HG02870 (cell line): ENCODE results near the gene PHKA2.
A peak's percentile ranks its signal among the peaks of the same experiment; 100 is the strongest.
"Not testable (repeated sequence)": the region's sequence is repeated elsewhere in the genome, so short reads cannot be mapped to it uniquely, and the experiment has no call there.

ENCODE experiments used
- ATAC-seq: cut with Tn5 transposase; IDR thresholded peaks from one replicate; pipeline ENCODE4 v1.9.1; 2021; ENCODE audit warnings: mild to moderate bottlenecking, moderate library complexity; ENCODE audit not compliant: unreplicated experiment

PHKA2 gene

GRCh38 chrX:18983666-18984380, at the start of gene PHKA2:
TSS of gene PHKA2 (minus strand) at chrX:18984114. CDS start at chrX:18983932, 182 bp downstream.
- ATAC-seq = peak; percentile 40

DNA sequence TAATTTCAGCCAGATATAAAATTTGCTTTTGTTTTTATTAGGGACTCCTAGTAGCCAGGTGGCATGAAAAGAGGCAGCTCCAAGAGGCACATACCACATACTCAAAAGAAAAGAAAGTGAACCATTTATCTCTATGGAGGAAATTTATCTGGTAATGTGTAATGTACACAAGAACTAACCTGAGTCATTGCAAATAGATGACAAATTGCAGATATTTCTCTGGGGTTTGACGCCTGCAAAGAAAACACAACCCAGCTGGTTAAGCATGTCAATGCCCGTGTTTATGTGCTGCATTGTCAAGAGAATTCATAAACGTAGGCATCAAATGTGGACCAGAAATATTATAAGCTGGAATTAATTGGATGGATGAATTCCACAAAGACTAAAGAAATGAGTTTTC, 46.9 kb upstream of the PHKA2 start:
- no peak for ATAC-seq

DNA sequence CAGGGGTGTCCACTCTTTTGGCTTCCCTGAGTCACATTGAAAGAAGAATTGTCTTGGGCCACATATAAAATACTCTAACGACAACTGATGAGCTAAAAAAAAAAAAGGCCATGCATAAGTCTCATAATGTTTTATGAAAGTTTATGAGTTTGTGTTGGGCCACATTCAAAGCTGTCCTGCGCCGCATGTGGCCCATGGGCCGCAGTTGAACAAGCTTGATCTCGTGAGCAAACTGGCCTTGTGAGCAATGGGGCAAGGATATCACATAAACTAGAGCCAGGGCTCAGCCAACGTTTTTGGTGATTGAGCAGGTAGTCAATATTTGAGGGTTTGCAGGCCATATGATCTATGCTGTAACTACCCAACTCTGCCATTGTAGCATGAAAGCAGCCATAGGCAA, 44.6 kb upstream of the PHKA2 start:
- ATAC-seq = no peak

- ATAC-seq = no peak
Observed at GRCh38 chrX:19024366-19024765, 40.5 kb upstream of the PHKA2 start.

DNA sequence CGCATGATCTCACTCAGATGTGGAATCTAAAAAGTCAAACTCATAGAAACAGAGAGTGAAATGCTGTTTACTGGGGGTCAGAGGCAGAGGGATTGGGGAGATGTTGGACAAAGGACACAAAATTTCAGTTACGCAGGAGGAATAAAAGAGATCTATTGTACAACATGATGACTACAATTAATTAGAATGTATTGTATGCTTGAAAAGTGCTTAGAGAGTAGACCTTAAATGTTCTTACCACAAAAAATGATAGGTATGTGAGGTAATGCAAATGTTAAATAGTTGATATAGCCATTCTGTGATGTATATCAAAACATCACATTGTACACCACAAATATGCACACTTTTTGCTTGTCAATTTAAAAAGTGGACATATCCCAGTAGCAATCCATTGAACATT, 36.1 kb upstream of the PHKA2 start:
- no peak for ATAC-seq

- no peak for ATAC-seq
Observed at GRCh38 chrX:19017271-19017670, 33.4 kb upstream of the PHKA2 start.

DNA sequence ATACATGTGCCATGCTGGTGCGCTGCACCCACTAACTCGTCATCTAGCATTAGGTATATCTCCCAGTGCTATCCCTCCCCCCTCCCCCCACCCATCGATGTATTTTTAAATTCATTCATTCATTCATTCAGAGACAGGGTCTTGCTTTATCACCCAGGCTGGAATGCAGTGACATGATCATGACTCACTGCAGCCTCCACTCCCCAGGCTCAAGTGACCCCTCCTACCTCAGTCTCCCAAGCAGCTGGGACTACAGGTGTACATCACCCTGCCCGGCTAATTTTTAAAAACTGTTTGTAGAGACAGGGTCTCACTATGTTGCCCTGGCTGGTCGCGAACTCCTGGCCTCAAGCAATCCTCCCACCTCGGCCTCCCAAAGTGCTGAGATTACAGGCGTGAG, 32.7 kb upstream of the PHKA2 start:
- not testable (repeated sequence) for ATAC-seq

DNA sequence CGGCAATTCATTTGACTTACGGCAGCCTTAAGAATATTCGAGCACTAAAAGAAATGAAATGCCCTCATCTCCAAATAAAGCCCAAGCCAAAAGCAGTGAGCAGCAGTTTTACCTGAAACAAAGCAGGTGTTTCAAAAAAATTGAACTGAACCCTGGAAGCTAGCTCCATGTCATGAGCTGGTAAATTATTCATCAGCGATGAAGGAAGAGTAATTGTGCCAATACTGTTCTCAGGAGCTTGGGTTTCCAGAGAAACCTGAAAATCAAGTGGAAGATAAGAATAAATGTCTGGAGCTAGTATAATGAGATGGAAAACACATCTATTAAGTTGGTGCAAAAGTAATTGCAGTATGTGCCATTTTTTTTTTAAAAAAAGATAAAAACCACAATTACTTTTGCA, 24.0 kb upstream of the PHKA2 start:
- no peak for ATAC-seq

DNA sequence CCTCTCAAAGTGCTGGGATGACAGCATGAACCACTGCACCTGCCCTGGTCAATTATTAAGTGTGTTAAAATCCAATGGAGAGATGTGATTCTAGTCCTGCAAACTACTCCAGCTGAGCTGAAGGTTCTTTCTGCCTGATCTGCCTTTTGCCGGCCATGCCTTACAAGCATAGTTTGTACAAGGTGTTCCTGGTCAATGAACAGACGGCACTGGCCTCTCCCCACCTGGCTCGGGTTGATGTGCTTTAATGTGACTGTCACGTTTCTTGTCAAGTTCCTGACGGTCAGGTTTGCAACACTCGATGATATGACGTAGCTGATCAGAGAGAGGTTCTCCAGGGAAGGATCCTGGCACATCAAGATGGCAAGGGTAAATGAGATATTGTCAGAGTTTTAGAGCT, 23.1 kb upstream of the PHKA2 start:
- ATAC-seq = no peak

GRCh38 chrX:19005909-19006308, 22.0 kb upstream of the PHKA2 start:
- ATAC-seq = no peak

DNA sequence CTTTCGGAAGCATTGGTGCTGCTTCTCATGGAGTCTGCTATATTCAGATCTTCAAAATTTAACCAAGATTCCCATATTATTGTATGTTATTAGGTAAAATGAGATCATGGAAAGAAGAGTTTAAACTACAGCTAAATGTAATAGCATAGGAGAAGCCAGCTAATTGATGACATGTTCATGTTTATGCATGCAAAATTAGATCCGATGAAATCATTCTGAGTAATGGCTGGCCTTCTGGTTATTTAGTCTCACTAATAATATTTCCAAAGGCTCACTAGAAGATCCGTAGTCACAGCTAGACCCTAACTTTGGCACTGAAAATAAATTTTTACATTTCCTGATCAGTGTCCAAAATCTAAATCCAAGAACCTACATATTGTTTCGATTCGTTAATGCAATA, 19.8 kb upstream of the PHKA2 start:
- no peak for ATAC-seq

- no peak for ATAC-seq
Observed at GRCh38 chrX:18998653-18999052, 14.7 kb upstream of the PHKA2 start.

GRCh38 chrX:18997916-18998315, 14.0 kb upstream of the PHKA2 start:
- no peak for ATAC-seq

DNA sequence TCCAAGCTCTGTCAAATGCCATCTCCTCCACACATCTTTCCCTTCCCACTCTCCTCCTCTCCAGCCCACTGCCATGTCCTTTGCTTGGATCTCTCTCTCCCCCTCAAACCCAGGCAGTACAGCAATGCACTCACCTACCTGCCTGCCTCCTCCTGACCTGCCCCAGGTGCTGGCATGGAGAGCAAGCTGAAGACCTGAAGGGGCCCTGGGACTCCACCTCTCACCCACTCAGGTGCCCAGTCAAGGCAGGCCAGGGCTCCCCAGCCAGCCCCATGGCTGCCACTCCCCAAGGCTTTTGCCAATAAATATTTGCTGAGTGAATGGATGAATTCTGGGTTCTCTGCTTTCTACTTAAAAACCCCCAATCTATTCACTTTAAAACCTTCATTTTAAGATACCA, 12.6 kb upstream of the PHKA2 start:
- no peak for ATAC-seq

GRCh38 chrX:18995221-18995620, 11.3 kb upstream of the PHKA2 start:
- ATAC-seq = no peak

GRCh38 chrX:18994713-18995112, 10.8 kb upstream of the PHKA2 start:
- ATAC-seq = no peak

DNA sequence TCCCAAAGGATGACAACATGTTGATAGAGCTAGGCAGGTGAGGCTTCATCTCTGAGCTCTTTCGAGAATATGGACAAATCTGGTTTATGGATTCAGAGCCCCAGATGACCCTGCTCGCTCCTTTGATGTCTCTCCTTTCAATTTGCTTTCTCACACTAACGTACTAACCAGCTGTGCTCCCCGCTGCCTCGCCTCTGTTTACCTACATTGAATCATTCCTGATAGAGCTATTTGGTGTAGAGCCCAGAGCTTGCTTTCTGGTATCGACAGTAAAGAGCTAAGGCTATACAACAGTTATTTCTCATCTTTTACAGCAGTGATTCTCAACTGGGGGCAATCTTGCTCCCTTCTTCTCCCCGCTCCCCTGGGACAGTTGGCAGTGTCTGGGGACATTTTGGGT, 8.9 kb upstream of the PHKA2 start:
- ATAC-seq = no peak

- ATAC-seq = no peak
Observed at GRCh38 chrX:18985186-18985435, 1.2 kb upstream of the PHKA2 start.

- peak; percentile 77 for ATAC-seq
Observed at GRCh38 chrX:18984381-18985185, 669 bp upstream of the PHKA2 start.

DNA sequence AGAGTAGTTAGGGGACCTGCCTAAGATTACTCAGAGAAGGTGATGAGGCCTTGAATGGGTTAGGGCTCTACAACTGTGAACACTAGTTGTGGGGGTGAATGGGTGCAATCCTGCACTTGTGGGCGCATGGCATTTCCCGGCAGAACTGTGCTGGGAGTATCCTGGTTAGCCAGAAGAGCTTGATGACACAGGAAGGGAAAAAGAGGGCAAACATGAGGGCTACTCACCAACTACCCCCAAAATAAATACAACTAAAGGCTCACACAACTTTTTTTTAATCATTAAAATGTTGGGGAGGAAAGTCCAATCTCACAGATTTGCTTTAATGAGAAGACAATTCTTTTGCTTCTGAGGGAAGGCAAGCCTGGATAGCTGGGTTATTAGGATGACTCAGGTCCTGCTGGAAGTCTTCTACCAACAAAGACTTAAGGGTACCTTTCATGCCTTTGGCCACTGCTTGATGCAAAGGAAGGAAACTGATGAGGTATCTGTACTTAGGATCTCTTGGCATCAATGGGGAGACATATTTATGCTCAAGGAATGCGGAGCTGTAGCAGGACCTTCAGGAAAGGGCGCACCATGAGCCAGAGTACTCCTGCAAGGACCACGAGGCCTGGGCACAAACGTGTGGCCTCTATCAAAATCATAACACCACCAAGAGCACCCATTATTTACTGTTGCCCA, 2.6 kb downstream of the PHKA2 start:
- no peak for ATAC-seq

DNA sequence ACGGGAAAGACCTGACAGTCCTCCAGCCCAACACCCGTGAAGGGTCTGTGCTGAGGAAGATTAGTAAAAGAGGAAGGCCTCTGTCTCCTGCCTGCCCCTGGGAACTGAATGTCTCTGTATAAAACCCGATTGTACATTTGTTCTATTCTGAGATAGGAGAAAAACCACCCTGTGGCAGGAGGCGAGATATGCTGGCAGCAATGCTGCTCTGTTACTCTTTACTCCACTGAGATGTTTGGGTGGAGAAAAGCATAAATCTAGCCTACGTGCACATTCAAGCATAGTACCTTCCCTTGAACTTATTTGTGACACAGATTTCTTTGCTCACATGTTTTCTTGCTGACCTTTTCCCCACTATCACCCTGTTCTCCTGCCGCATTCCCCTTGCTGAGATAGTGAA, 3.7 kb downstream of the PHKA2 start:
- ATAC-seq = not testable (repeated sequence)

GRCh38 chrX:18974993-18975392, 8.9 kb downstream of the PHKA2 start:
- ATAC-seq = no peak
